Measurements from ENCODE around the gene BCAS3.

BCAS3 gene

GRCh38 chr17:61387011-61387410 is 709.4 kb downstream of the BCAS3 start:
- H3K27me3 ChIP-seq = no peaks in the 10 kb centered on the region
- H3K9me3 ChIP-seq = no peaks in the 10 kb centered on the region
- peaks cover 0 to 16% (median 8%) of the 10 kb centered on the region in 4 donors for H3K4me1 ChIP-seq
- H3K27ac ChIP-seq = no peak overlapping the region
- intact Hi-C loops (cut with DNase I; ENCODE audit: low total_unique reads) = no loop called here
- no peak for DNase-seq
- H3K4me3 ChIP-seq = no peak overlapping the region
- H3K36me3 ChIP-seq = peaks cover 0 to 1% (median 0%) of the 10 kb centered on the region in 3 donors
- TF ChIP-seq CTCF (IDR thresholded peaks at IDR 0.05) = no peak

- no peak for DNase-seq
- peaks cover 0 to 16% (median 8%) of the 10 kb centered on the region in 4 donors for H3K4me1 ChIP-seq
These were observed 710.1 kb downstream of the BCAS3 start for GRCh38 chr17:61387511-61388305.

GRCh38 chr17:61388561-61389356 is 711.1 kb downstream of the BCAS3 start:
- intact Hi-C loops (cut with DNase I; ENCODE audit: low total_unique reads) = no loop called here
- H3K4me3 ChIP-seq = no peak overlapping the region
- peaks cover 0 to 17% (median 8%) of the 10 kb centered on the region in 4 donors for H3K4me1 ChIP-seq
- no peaks in the 10 kb centered on the region for H3K27me3 ChIP-seq
- no peaks in the 10 kb centered on the region for H3K9me3 ChIP-seq
- no peak overlapping the region for H3K27ac ChIP-seq
- TF ChIP-seq CTCF (IDR thresholded peaks at IDR 0.05) = no peak
- peaks cover 0 to 11% (median 0%) of the 10 kb centered on the region in 3 donors for H3K36me3 ChIP-seq
- no peak for DNase-seq

More at GRCh38 chr17:61387511-61388305, 710.1 kb downstream of the BCAS3 start:
- TF ChIP-seq CTCF (IDR thresholded peaks at IDR 0.05) = no peak
- H3K9me3 ChIP-seq = no peaks in the 10 kb centered on the region
- H3K4me3 ChIP-seq = no peak overlapping the region
- no peak overlapping the region for H3K27ac ChIP-seq
- intact Hi-C loops (cut with DNase I; ENCODE audit: low total_unique reads) = no loop called here
- H3K27me3 ChIP-seq = no peaks in the 10 kb centered on the region
- peaks cover 0 to 8% (median 0%) of the 10 kb centered on the region in 3 donors for H3K36me3 ChIP-seq

GRCh38 chr17:61389670-61390478 is 712.2 kb downstream of the BCAS3 start:
- H3K36me3 ChIP-seq = peaks cover 0 to 11% (median 0%) of the 10 kb centered on the region in 3 donors
- intact Hi-C loops (cut with DNase I; ENCODE audit: low total_unique reads) = loop anchor here (5.0 to 10.0 kb wide), 2 partner anchors 388 to 665 kb away; no protein-coding TSS in a partner anchor
- no peaks in the 10 kb centered on the region for H3K27me3 ChIP-seq
- H3K27ac ChIP-seq = peak overlapping the region; percentile 48 to 51
- H3K4me1 ChIP-seq = peaks cover 0 to 25% (median 10%) of the 10 kb centered on the region in 4 donors
- H3K9me3 ChIP-seq = no peaks in the 10 kb centered on the region
- DNase-seq = no peak
- peak; percentile 86 to 87 for TF ChIP-seq CTCF (IDR thresholded peaks at IDR 0.05)
- H3K4me3 ChIP-seq = peak overlapping the region; percentile 28 to 44

GRCh38 chr17:61390479-61390791 is 712.8 kb downstream of the BCAS3 start:
- Histone ChIP-seq H3K4me3 (no peak overlapping the region), H3K9me3 (no peaks in the 10 kb centered on the region), H3K27me3 (no peaks in the 10 kb centered on the region), H3K27ac (peak overlapping the region; percentile 48 to 51), H3K36me3 (peaks cover 0 to 11% (median 0%) of the 10 kb centered on the region in 3 donors), H3K4me1 (peaks cover 0 to 31% (median 11%) of the 10 kb centered on the region in 4 donors)
- TF ChIP-seq CTCF (IDR thresholded peaks at IDR 0.05) = no peak
- intact Hi-C loops (cut with DNase I; ENCODE audit: low total_unique reads) = loop anchor here (5.0 to 10.0 kb wide), 2 partner anchors 388 to 666 kb away; no protein-coding TSS in a partner anchor
- no peak for DNase-seq

Measured in tibial artery (tissue), 4 donors.